ENCODE measurements around the gene DTNBP1.

DTNBP1 gene, protein sequence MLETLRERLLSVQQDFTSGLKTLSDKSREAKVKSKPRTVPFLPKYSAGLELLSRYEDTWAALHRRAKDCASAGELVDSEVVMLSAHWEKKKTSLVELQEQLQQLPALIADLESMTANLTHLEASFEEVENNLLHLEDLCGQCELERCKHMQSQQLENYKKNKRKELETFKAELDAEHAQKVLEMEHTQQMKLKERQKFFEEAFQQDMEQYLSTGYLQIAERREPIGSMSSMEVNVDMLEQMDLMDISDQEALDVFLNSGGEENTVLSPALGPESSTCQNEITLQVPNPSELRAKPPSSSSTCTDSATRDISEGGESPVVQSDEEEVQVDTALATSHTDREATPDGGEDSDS

DNA sequence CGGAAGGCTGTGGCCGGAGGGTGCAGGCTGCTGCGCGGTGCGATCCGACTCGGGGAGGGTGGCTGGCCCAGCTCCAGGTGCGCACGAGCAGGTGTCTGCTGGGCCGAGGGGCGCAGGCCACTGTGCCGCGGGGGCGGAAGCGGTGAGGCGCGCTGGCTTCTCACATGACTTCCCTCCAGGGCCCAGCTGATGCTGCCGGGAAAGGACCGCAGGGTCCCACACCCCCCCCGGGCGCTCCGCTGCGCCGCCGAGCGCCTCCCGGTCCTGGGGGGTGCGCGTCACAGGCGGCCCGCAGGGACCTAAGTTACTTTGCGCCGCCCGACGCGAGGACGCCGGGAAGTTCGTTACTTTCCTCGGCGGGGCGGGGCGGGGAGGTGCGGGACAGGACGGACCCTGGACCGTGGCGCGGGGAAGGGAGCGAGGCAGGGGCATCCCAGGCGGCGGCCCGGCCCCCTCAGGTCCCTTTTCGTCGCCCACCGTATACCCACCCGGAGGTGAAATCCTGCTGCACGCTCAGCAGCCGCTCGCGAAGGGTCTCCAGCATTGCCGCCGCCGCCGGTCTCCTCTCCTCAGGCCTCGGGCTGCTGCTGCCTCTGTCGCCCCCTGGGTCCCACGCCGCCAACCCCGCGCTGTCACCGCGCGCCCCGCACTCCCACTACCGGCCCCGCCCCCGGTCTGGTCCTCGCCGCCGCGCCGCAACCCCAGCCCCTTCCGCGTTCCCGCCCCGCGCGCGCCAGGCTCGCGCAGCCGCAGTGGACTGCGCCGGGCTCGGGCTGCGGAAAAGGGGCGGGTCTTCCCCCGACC is at the start of gene DTNBP1:
DTNBP1 (minus strand) TSS at position 703 of the 804 bp plus-strand sequence; CDS start at position 544, 159 bp downstream.
- DNase-seq (ENCODE audit: low read depth in 2 of 2) = peak; percentile 46 to 76

DNA sequence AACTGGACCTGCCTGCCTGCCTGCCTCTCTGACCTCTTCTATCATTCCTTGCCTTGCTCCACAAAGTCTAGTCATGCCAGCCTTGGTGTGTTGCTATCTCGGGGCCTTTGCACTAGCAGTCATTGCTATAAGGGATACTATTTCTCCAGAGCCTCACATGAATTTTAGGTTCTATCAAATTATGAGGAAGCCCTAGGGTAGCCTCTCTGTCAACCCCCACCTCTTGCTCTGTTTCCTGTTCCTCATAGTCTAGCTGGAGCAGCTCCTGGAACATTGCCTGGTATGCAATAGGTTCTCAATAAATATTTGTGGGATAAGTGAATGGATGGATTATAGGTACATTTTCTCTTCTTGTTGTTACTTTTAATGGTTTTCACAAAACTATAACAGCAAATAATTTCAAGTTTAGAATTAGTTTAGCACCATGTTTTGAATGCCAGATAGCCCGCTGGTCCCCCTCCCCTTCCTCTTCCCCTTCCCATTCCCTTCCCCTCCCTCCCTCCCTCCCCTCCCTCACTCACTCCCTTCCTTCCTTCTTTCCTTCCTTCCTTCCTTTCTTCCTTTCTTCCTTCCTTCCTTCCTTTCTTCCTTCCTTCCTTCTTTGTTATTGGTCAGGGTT is 46.9 kb upstream of the DTNBP1 start:
- DNase-seq (ENCODE audit: low read depth in 2 of 2) = no peak

DNA sequence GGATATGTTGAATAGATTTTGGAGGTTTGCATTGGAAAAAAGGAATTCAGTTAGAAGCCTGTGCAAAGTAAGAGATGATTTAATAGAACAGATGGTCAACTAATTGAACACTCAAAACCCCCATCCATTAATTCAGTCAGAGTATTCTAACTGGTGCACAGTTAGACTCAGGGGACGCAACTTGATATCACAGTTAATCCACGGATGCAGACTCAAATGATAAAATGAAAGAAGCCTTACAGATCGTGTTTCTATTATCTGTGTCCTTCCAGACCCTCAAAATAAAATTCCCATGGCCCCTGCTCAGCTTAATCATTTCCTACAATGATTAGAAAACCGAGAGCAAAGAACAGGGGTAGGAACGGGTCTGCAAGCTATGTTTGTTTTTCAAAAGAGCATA is 45.4 kb upstream of the DTNBP1 start:
- no peak for DNase-seq (ENCODE audit: low read depth in 2 of 2)

DNA sequence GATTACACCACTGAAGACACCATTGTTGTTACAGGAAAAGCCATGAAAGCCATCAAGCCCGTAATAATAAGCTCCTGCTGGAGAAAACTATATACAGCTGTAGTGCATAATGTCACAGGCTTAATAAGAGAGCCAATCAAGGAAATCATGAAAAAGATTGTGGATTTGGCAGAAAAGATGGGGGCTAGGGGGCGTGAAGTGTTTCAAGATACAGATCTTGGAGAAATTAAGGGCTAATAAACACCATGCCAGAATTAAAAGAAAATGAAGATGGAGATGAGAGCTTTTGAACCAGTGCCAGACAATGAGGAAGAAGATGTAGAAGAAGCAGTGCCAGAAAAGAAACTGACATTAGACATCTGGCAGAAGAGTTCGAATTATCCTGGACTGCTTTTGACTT is 43.2 kb upstream of the DTNBP1 start:
- DNase-seq (ENCODE audit: low read depth in 2 of 2) = no peak

DNA sequence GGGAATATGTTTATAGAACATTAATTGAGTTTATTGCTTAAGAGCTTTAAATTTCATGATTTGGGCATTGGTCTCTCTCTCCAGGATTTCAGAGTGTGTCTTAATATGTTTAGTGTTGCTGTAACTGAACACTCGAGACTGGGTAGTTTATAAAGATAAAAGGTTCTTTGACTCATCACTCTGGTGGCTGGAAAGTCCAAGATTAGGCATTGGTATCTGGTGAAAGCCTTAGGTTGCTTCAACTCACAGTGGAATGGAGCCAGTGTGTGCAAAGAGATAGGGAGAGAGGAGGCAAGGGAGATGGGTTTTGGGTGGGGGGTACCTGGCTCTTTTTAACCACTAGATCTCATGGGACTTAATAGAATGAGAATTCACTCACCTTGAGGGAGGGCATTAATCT is 35.6 kb upstream of the DTNBP1 start:
- DNase-seq (ENCODE audit: low read depth in 2 of 2) = no peak

DNA sequence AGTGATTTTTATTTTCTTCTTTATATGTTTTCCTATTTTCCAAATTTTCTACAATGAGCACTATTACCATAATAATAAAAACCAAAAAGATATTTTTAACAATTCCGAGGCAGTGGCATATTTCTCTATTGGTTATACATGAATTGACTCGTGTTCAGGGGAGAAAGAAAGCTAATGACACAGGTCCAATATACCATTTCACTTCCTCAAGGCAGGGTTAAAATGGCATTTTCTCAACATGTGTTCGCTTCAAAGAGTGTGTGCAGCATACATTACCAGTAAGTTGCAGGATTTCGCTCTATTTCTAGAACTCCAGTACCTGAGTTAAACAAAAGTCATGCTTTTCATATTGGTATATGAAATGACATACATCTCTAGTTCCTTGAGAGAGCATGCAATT is 35.1 kb upstream of the DTNBP1 start:
- no peak for DNase-seq (ENCODE audit: low read depth in 2 of 2)

DNA sequence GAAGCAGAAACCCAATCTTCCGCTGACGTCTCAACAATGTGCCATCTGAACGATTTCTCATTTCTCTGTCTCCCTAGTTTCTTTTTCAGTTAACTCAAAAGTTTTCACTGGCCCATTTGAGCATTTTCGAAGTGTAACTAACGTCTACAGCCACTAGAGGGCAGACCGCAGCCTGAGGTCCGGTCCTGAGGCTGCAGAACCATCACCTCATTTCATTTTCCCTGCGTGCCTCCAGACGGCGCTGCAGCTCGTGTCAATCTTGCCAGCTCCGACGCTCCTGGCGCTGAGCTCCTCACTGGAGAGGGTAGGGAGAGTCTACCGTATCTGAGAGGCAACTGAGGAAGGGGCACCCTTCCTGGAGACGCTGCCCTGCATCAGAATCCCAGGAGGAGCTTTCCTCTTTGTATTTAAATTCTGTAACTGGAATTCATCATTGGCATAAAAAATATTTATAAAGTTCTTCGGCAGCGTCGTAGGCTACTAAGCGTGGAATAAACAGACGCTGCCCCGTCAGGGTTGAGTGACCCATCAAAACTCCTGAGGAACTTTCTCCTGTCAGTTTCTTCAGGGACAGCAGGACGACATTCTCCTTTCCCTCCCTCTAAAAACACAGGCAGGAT is 28.5 kb upstream of the DTNBP1 start:
- peak; percentile 42 to 51 for DNase-seq (ENCODE audit: low read depth in 2 of 2)

DNA sequence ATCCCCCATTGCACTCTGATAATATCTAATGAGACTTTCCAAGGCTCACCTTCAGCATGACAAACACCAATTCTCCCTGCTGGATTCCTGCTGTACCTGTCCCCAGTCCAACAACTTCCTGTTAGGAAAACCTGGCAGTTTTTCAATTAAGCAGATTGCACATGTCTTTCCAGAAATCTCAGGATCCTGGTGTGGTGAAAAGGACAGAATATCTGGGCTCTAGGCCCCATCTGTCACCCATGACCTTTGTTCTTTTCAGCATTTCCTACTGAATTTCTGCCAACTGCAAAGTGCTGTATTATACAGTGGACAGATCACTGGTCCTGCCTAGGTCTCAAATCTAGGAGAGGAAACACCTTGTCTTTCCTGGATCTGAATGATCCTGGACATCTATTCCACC is 27.7 kb upstream of the DTNBP1 start:
- DNase-seq (ENCODE audit: low read depth in 2 of 2) = no peak

DNA sequence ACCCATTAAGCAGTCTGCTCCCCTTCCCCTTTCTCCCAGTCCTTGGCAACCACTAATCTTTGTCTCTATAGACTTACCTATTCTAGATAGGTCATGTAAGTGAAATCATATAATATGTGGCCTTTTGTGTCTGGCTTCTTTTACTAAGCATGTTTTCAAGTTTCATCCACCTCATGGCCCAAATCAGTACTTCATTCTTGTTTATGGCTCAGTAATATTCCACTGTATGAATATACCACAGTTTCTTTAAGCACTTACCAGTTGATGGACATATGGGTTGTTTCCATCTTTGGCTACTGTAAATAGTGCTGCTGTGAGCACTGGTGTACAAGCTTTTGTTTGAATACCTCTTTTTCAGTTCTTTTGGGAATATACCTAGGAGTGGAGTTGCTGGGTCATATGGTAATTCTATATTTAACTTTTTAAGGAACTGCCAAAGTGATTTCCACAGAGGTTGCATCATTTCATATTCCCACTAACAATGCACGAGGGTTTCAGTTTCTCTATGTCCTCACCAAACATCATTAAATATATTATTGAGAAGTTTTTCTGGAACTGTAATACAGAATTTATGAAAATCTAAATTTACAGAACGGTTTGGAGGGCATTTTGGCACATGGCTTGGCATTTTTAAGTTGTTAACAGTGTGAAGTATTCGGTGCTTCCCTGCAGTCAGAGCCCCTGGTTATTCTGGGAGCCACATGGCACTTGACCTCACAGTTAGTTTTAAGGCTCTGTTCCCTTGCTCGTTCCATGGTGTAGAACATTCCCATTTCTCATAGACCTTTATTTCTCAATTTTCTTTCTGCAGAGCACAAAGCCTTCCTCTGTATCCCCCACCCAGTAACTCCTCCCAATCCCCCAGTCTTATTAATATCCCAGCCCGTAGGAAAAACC is 27.0 kb upstream of the DTNBP1 start:
- DNase-seq (ENCODE audit: low read depth in 2 of 2) = no peak

DNA sequence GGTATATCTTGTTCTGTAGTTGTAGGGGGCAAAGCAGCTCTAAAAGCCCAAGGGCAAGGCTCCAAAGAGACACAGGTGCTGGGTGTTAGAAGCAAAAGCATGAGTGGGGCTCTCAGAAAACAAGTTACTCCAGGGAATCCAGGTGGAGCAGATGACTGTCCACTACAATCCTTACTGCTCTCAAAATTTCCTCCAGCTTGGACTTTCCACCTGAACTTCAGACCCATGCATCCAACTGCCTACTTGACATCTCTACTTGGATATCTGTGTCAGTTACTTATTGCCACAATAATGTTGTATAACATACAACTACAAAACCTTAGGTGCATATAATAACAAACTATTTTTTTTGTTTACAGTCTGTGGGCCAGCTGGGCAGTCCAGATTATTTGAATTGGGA is 22.8 kb upstream of the DTNBP1 start:
- no peak for DNase-seq (ENCODE audit: low read depth in 2 of 2)

DNA sequence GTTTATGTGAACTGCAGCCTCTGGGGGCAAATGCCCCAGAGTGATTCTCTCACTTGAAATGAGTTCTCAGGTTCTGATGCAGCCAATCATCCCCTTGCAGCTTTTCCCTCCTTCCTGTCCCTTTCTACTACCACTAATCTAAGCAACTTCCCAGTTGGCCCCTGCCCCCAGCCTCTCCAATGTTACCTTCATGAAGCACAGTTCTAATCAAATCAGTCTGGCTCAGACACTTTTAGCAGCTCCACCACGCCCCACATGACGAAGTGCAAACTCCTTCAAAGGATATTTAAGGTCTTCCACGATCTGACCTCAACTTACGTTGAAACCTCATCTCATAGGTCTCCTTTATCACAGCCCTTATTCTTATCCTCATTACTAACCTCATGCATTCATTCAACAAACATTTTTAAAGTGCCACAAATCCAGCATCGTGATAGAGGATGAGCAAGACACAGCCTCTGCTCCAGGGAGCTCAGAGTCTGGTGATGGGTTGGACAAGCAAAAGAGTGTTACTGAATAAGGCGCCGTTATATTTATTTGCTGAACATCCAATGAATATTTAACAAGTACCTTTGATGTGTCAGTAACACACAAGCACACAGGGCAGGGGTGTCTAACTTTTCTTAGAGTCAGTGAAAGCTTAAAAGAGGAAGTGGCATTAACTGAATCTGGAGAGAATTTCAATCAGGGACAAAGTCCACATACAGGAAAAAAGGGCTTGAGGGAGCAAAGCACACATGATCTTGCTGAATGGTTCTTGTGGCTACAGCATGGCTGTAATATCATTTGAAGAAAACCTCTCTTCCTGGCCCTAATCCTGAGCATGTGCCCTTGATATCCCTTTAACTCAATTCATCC is 20.4 kb upstream of the DTNBP1 start:
- no peak for DNase-seq (ENCODE audit: low read depth in 2 of 2)

DNA sequence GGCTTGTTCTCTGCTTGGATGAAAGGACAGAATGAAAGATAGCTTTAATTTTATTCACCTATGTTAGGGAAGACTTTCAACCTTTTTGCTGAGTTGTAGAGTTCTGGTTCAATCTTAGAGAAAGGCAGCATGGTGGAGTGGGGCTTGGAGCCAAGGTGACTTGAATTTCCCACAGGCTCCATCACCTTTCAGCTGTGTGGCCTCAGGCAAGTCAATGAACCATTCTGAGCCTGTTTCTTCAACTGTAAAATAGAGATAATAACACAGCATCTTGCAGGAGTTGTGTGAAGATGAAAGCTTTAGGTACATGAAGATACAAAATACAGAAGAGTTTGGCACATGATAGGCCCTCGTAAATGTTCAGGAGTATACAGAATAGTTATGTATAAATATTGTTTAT is 19.1 kb upstream of the DTNBP1 start:
- DNase-seq (ENCODE audit: low read depth in 2 of 2) = no peak

DNA sequence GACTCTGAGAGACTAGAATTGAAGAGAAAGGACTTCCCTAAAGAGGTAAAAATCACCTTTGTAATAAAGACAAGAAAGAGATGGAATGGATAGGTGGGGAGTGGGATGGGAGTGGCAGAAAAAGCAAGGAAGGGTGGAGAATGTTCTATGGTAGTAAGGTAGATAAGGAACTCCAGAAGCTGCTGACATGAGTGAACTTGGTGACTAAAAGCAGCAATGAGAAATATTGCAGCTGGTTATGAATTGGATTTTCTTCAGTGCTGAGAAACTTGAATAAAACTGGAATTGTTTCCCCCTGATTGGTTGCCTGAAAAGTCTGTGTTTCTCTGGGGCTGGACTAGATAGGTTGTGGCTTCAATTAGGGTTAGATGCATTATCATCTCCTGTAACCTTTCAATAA is 15.7 kb upstream of the DTNBP1 start:
- DNase-seq (ENCODE audit: low read depth in 2 of 2) = no peak

DNA sequence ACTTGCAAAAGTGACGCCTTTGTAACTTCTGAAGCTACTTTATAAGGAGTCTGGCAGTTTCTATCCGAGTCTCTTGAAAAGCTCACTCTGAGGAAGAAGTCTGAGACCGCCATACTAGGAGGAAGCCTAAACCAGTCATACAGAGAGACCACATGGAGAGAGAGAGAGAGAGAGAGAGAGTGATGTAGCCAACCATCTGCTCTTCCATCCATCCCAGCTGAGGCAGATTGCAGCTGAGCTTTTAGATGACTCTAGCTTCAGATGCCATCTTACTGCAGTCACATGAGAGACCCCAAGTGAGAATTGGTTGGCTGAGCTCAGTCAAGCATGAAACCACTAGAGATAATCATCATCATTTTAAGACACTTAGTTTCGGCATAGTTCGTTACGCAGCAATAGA is 15.0 kb upstream of the DTNBP1 start:
- DNase-seq (ENCODE audit: low read depth in 2 of 2) = no peak

DNA sequence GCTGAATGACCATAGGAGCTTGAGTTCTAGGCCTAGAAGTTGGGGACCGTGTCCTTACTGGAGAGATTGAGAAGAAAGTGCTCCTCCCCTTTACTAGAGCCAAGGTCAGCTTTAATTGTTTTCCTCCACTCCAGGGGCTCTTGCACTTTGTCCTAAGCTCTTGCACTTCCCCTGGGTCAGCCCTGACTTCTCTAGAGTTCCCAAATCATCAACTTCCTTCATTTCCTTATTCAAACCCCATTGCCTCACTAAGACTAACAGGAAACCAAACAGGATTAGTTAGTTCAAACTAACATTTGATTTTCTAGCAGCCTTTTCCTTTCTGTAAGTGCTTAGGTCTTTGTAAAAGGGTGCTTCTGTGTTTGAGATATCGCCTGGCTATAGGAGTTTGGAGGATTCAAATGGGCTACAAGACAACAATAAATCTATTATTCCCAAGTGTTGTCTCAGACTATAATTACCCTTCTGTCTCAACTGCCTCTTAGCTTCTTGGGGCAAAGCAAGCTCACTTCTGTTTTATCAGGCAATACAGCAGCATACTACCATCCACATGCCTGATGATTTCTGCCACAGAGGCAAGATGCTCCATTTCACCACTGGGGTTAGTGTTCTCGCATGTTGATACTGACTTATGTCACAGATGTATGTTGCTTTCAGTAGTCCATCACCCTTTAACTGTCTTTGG is 12.8 kb upstream of the DTNBP1 start:
- no peak for DNase-seq (ENCODE audit: low read depth in 2 of 2)

DNA sequence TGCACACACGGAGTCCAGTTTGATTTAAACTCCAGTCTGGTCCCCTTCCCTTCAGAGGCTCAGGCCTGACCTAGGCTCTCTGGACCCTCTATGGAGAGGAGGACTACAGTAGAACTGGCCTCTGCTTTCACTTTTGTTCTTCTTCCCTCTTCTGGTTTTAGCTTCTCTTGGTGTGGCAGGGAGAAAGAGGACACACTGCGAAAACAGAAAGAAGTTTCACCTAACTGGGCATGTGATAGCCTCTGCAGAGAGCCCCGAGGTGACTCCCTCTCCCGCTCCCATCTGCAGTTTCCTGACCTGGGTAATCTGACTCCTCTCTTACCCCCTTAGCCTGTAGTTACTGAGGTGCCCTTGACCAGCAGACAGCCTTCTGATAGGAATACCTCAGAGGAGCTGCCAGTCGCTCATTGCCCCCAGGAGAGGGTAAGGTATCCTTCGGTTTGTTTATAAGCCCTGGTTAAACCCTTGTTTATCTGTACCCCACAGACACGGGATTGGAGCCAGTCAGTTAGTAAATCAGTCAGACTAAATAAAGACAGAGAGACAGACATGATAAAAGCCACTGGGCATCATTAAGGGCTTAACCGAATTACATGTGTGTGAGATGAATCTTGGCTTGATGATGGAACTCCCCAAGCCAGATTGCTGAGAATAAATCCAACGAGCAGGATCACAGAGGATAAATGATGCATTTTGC is 12.0 kb upstream of the DTNBP1 start:
- DNase-seq (ENCODE audit: low read depth in 2 of 2) = no peak

DNA sequence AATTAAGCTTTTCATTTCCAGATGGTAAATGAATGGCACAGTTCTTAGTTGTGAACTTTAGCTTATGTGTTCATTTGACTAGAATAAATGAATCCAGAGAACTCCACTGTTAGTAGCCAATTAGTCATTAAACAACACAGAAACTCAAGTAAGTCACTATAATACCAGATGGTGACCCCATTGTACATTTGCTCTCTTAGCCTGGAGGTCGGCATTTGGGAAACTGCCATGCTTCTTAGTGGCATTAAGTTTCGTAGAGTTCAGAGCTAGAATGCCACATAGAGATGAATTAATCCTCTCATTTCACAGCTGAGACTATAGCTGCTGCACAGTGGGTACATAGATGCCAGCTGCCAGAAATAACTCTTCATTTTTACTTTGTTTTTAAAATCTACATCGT is 10.8 kb upstream of the DTNBP1 start:
- DNase-seq (ENCODE audit: low read depth in 2 of 2) = no peak

DNA sequence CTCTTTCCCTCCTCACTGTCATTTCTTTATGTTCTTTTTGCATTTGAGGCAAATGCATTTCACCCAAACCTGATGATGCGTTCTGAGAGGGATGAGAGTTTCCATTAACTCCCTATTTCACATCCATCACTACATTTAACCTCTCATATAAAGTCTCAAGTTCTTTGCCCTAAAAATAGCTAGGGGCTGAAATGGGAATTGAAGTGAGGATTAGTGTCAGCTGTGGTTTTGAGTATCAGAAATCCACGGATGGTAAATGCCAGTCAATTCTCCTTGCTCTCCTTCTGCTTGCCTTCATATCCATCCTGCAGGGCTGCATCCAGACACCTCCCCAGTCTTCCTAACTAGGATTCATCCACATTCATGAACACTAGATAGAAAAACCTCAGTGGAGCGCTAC is 10.0 kb upstream of the DTNBP1 start:
- no peak for DNase-seq (ENCODE audit: low read depth in 2 of 2)

DNA sequence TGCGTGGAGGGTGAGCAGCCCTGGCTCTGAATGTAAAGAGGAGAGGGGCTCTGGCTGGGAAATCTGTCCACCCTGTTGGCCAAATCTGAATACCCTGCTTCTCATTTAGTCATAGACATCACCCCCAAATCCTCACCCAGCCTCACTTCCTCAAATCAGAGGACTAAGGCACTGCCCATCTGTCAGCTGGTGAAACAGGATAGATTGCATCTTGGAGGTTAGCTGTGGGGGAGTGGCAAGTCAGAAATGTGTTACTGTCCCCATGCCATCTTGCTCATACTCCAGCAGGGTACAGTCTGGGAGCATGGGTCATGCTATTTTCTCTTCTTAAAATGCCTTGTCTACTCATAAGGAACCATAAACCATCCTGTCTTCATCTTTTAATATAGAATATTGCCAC is 9.5 kb upstream of the DTNBP1 start:
- DNase-seq (ENCODE audit: low read depth in 2 of 2) = no peak
